ENCODE measurements around the gene PPP6R2. TPM values are rescaled to one million over a fixed set of nuclear protein-coding genes. Genes with fewer than 3 reads are reported as not detected.

PPP6R2 gene
- polyA plus RNA-seq, 1 donor (not counting 4 experiments of a cell fraction or from before 2014, with no cell fraction given): 19.8 TPM

- no peak for FAIRE-seq
- no peaks in the 10 kb centered on the region for H3K27me3 ChIP-seq (ENCODE audit: control insufficient read depth, extremely low read depth, insufficient read depth, low read length)
Observed at GRCh38 chr22:50401907-50402306, 58.8 kb downstream of the PPP6R2 start.

GRCh38 chr22:50403701-50404101 is 60.6 kb downstream of the PPP6R2 start:
- no peaks in the 10 kb centered on the region for H4K20me1 ChIP-seq (ENCODE audit: control insufficient read depth, extremely low read depth, insufficient read depth, low read length)
- peaks cover 8% of the 10 kb centered on the region for H3K79me2 ChIP-seq (ENCODE audit: control insufficient read depth, insufficient read depth, low read length)
- H3K9me1 ChIP-seq (ENCODE audit: control insufficient read depth, extremely low read depth, insufficient read depth, low read length): no peaks in the 10 kb centered on the region
- H3K27ac ChIP-seq (ENCODE audit: control insufficient read depth, insufficient read depth, low read length): no peak overlapping the region
- no peaks in the 10 kb centered on the region for H3K27me3 ChIP-seq (ENCODE audit: control insufficient read depth, extremely low read depth, insufficient read depth, low read length)
- H3K9ac ChIP-seq (ENCODE audit: control insufficient read depth, extremely low read depth, insufficient read depth, low read length): no peak overlapping the region
- dilution Hi-C loops (cut with MboI; ENCODE audit: extremely low pct_ligation_motif_present, low sequenced_read_pairs): no loop called here
- no peak overlapping the region for H3K4me2 ChIP-seq (ENCODE audit: control insufficient read depth, extremely low read depth, insufficient read depth, low read depth, low read length)
- no peak overlapping the region for H2AFZ ChIP-seq (ENCODE audit: control insufficient read depth, low read length)
- H3K4me1 ChIP-seq (ENCODE audit: control insufficient read depth, extremely low read depth, insufficient read depth, low read length): no peaks in the 10 kb centered on the region
- TF ChIP-seq EZH2 (IDR thresholded peaks at IDR 0.05; ENCODE audit: low read length): no peak
- no peak for TF ChIP-seq CTCF (optimal IDR thresholded peaks at IDR 0.05 in 1 of 3, IDR thresholded peaks at IDR 0.05 in 1 of 3, conservative IDR thresholded peaks at IDR 0.05 in 1 of 3; ENCODE audit: extremely low read depth in 1 of 3, insufficient read depth in 2 of 3, low read length in 3 of 3)
- H3K36me3 ChIP-seq (ENCODE audit: control insufficient read depth in 2 of 2, extremely low read depth in 1 of 2, insufficient read depth in 2 of 2, low read length in 2 of 2): peaks cover 18 to 24% of the 10 kb centered on the region in 2 experiments
- H3K9me3 ChIP-seq (ENCODE audit: control insufficient read depth, low read depth, low read length): no peaks in the 10 kb centered on the region
- DNase-seq (ENCODE audit: low read depth, low spot score): no peak
- FAIRE-seq: no peak
- no peak overlapping the region for H3K4me3 ChIP-seq (ENCODE audit: control insufficient read depth in 2 of 3, extremely low read depth in 1 of 3, insufficient read depth in 2 of 3, low read depth in 1 of 3, low read length in 3 of 3)

More at GRCh38 chr22:50401907-50402306, 58.8 kb downstream of the PPP6R2 start:
- no peak for TF ChIP-seq EZH2 (IDR thresholded peaks at IDR 0.05; ENCODE audit: low read length)
- no peak for TF ChIP-seq CTCF (optimal IDR thresholded peaks at IDR 0.05 in 1 of 3, IDR thresholded peaks at IDR 0.05 in 1 of 3, conservative IDR thresholded peaks at IDR 0.05 in 1 of 3; ENCODE audit: extremely low read depth in 1 of 3, insufficient read depth in 2 of 3, low read length in 3 of 3)
- Histone ChIP-seq H3K79me2 (ENCODE audit: control insufficient read depth, insufficient read depth, low read length) (peaks cover 8% of the 10 kb centered on the region), H3K9me1 (ENCODE audit: control insufficient read depth, extremely low read depth, insufficient read depth, low read length) (no peaks in the 10 kb centered on the region), H3K4me2 (ENCODE audit: control insufficient read depth, extremely low read depth, insufficient read depth, low read depth, low read length) (no peak overlapping the region), H3K36me3 (ENCODE audit: control insufficient read depth in 2 of 2, extremely low read depth in 1 of 2, insufficient read depth in 2 of 2, low read length in 2 of 2) (peaks cover 13 to 17% of the 10 kb centered on the region in 2 experiments), H3K9me3 (ENCODE audit: control insufficient read depth, low read depth, low read length) (no peaks in the 10 kb centered on the region), H3K9ac (ENCODE audit: control insufficient read depth, extremely low read depth, insufficient read depth, low read length) (no peak overlapping the region), H2AFZ (ENCODE audit: control insufficient read depth, low read length) (no peak overlapping the region), H3K27ac (ENCODE audit: control insufficient read depth, insufficient read depth, low read length) (no peak overlapping the region), H3K4me1 (ENCODE audit: control insufficient read depth, extremely low read depth, insufficient read depth, low read length) (no peaks in the 10 kb centered on the region), H4K20me1 (ENCODE audit: control insufficient read depth, extremely low read depth, insufficient read depth, low read length) (no peaks in the 10 kb centered on the region), H3K4me3 (ENCODE audit: control insufficient read depth in 2 of 3, extremely low read depth in 1 of 3, insufficient read depth in 2 of 3, low read depth in 1 of 3, low read length in 3 of 3) (no peak overlapping the region)
- dilution Hi-C loops (cut with MboI; ENCODE audit: extremely low pct_ligation_motif_present, low sequenced_read_pairs): no loop called here
- DNase-seq (ENCODE audit: low read depth, low spot score): no peak

Measured in keratinocyte (primary cell).